HUDEP-2 (cell line): ENCODE data around the gene NACA.
A peak's percentile ranks its signal among the peaks of the same experiment; 100 is the strongest.
"Not testable (repeated sequence)": the region's sequence is repeated elsewhere in the genome, so short reads cannot be mapped to it uniquely, and the experiment has no call there.

Experiments used
- DNase-seq, 76 experiments: peaks; one replicate each; lab custom pipeline; 2025; ENCODE audit not compliant: unreplicated experiment in 76 of 76; lab: John Stamatoyannopoulos, UW

NACA gene

DNA sequence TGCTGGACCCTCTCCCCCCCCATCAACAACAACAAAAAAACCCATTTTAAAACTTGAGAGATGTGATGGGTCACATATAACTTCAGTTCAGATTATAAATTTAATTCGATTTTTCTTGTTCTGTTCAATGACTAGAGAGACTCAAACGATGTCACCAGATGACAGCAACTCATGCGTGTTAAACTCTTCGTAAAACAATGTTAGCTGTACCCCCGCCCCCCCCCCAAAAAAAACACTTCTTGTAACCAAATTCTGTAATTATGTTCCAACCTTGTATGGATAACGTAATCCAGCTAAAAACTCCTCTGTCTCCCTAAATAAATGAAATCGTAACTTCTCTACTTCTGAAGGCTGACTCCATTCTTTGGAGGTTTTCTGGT lies 614 bp upstream of the NACA start:
- no peak for DNase-seq

DNA sequence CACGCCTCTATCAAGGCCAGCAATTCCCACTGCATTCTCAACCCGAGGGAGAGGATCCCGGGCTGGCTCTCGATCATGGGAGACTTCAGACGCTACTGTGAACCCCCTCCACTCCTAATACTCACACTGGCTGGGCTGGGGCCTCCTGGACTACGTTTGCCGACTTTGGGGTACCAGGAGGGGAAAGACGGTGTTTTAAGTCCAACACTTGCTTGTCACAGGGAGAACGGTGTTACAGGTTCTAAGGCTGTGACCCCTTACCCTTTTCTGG lies 463 bp downstream of the NACA start:
- DNase-seq, result peak in 2 of 76 experiments; percentile 59 to 68

DNA sequence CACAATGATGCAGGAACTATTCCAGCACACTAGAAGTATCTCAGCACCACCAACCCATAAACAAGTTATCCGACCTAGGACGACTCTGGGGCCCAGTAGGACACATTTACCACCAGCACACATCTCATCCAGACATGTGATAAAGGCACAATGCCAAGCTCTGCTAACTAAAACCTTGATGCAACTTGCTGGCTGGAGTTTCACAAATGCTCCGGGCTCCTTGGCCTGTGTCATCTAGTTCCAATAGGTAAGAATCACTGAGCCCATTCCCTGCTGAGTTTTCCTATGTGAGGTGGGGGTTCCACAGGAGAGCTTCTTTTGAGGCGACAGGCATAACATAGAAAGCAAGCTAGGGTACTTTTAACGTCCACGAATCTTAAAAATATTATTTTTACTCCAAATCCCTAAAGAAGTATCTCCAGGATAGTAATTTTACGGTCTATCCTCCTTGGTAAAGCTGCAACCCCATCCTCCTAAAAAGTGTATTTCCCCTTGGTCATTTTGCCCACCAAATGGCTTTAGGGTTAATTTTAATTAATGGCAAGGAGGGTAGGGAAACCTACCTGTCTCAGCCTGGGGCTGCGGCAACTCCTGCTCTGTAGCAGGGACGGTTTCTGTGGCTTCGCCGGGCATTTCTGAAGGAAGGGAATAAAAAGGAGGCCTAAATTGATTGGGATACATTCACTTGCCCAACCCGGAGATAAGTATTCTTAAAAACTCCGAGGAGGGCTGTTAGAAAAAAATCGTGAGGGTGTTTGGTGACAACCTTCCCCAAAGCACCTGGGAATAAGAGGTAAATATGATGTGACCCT lies 1.0 kb downstream of the NACA start:
- DNase-seq, result peak in 70 of 76 experiments; percentile 11 to 82 (median 54)

DNA sequence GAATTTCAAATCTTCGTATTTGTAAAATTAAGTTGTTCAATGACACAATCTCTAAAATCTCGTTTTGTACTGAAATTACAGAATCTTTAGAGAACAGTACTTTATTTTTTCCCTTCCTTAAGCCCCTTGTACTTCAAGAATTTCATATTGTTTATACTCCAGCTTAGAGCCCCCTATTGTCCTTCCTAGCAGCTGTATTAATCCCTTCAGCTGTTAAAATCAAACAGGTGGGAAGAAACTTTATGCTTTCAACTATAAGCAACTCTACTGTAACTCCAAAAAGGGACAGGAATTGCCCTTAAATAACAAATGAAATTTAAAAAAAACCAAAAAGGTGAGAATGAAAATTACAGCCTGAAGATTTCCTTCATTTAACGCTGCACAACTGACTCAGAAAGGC lies 1.7 kb downstream of the NACA start:
- no peak for DNase-seq

DNA sequence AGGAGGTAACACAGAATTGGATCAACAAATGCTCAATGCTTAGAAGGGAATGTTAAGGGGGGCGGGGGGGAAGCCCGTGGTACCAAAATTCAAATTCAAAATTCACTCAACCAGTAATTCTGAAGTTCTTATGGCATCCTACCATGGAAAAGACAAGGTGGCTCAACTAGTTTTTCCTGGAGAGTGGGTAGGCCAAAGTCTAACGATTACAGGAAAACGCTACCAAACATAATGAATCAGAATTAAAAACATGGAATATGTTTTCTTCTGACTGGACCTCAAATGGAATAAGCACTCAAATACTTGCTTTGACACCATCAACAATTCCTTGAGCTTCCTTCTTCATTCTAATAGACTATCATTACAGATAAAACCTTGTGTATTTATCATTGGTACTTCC lies 2.3 kb downstream of the NACA start:
- no peak for DNase-seq

DNA sequence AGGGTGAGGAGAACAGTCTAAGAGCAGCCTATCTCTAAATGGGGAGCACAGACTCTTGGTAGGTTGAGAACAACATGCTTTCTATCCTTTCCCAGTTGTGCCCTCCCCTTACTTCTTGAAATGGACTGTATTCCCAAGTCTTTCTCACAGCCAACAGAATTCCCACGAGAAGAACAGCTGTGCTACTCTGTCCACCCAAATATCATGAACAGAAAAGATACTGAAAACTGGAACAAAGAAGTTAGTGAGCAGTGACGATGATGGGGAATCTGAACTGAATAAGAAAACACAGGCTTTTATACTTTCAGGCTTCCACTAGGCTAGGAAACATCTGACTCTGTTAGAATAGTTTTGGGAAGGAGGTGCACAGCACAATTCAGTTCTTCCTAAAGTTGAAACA lies 3.4 kb downstream of the NACA start:
- DNase-seq, result no peak

DNA sequence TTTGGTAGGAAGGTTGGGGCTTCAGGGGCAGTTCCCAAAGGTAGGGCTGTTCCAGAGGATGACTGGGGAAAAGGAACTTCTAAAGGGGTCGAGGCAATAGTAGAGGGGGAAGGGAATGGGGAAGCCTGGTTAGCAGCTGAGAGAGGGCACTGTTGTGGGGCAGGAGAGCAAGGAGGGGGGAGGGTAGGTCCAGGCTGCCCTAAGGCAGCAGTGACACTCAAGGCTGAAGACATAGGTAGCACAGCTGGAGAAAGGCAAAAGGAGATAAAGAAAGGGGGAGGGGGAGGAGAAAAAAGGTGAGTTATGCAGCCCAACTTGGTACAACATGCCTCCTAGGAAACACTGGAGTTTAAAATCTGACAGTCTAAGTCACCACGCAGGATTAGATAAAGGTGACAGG lies 3.9 kb downstream of the NACA start:
- peak in 4 of 76 experiments; percentile 7 to 22 (median 11) for DNase-seq

DNA sequence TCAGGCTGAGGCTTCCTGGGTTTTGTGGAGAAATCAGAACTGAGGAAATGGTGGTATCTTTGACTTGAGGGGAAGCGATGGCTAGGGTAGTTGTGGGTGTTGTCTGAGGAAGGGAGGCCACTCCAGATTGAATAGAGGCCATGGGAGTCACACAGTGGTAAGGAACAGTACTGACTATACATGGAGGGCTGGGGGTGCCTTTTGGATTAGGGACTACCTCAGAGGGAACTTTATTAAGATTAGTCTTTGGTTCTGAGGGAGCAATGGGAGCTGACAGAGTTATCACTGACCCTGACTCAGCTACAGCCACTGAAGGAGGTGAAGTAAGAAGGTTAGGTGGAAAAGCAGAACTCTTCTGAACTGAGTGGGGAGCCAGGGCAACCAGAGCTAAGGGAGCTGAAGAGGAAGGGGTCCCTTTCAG lies 4.4 kb downstream of the NACA start:
- no peak for DNase-seq

DNA sequence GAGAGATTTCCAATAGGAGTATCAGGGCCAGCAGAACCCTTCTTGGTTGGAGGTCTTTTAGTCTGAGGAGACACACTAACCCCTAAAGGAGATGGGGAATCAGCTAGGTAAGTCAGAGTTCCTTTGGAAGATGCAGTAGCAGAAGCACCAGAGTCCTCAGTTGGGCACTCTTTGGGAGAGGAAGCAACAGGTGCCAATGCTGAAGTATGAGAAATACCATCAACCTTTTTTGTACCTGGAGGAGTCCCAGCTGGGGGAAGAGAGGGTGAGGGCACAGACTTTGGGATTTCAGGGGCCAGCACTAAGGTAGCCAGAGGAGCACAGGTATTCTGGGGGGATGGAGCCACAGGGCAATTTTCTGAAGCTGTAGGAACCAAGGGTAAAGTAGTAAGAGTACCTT lies 6.0 kb downstream of the NACA start:
- DNase-seq, result no peak

DNA sequence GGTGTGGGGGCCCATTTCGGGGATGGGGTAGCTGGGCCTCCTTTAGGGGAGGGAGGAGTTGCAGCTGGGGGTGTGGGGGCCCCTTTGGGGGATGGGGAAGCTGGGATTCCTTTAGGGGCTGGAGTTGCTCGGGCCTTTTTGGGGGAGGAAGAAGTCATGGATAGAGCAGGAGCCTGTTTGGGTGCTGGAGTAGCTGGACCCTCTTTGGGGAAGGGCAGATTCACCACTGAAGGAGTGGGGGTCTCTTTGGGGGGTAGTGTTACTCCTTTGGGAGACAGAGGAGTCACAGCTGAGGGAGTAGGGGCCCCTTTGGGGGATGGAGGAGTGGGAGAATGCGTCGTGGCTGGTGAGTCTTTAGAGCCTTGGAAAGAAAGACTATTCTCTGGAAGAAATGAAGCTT lies 6.5 kb downstream of the NACA start:
- DNase-seq, result no peak

DNA sequence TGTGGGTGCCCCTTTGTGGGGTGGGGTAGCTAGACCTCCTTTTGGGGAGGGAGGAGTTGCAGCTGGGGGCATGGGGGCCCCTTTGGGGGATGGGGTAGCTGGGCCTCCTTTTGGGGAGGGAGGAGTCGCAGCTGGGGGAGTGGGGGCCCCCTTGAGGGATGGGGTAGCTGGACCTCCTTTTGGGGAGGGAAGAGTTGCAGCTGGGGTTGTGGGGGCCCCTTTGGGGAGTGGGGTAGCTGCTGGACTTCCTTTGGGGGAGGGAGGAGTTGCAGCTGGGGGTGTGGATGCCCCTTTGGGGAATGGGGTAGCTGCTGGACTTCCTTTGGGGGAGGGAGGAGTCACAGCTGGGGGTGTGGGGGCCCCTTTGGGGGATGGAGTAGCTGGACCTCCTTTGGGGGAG lies 7.0 kb downstream of the NACA start:
- no peak for DNase-seq

DNA sequence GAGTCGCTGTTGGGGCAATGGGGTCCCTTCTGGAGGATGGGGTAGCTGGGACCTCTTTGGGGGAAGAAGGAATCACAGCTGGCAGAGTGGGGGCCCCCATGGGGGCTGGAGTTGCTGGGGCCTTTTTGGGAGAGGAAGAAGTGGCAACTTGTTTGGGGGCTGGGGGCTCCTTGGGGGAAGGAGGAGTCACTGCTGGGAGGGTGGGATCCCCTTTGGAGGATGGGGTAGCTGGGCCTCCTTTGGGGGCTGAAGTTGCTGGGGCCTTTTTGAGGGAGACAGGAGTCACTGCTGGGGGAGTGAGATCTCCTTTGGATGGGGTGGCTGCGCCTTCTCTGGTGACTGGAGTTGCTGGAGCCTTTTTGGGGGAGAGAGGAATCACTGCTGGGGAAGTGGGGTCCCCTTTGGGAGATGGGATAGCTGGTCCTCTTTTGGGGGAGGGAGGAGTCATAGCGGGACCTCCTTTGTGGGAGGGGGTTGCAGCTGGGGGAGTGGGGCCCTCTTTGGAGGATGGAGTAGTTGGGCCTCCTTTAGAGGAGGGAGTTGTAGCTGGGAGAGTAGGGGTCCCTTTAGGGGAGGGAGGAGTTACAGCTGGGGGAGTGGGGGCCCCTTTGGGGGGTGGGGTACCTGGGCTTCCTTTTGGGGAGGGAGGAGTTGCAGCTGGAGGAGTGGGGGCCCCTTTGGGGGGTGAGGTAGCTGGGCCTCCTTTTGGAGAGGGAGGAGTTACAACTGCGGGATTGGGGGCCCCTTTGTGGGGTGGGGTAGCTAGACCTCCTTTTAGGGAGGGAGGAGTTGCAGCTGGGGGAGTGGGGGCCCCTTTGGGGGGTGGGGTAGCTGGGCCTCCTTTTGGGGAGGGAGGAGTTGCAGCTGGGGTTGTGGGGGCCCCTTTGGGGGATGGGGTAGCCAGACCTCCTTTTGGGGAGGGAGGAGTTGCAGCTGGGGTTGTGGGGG lies 7.9 kb downstream of the NACA start:
- DNase-seq, result no peak

DNA sequence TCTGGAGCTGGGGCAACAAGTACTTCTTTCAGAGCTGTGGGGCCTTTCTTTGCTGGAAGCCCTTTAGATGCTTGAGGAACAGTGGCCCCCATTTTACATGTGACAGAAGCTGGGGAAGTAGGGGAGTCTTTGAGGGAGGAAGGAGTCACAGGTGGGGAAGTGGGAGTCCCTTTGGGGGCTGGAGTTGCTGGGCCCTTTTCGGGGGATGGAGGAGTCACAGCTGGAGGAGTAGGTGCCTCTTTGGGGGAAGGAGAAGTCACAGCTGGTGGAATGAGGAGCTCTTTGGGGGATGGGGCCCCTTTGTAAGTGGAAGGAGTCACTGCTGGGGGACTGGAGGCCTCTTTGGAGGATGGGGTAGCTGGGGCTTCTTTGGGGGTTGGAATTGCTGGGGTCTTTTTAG lies 8.6 kb downstream of the NACA start:
- DNase-seq, result no peak

DNA sequence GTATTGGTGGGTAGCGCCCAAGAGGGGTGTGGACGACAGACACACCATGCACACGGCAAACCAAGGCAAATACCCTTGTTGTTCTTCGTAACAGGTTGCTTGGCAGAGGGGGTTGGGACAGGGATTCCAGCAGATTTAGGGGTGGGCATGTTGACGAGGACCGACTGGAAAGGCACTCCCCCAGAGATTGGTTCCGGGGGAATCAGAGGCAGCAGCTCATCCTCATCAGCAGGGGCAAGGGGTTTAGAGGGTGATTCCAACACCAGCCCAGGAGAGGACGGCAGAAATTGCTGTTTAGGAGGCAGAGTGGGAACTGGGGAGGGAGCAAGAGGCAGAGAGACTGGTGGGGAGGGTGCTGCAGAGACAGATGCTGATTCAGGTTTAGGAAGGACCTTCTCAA lies 9.3 kb downstream of the NACA start:
- no peak for DNase-seq

DNA sequence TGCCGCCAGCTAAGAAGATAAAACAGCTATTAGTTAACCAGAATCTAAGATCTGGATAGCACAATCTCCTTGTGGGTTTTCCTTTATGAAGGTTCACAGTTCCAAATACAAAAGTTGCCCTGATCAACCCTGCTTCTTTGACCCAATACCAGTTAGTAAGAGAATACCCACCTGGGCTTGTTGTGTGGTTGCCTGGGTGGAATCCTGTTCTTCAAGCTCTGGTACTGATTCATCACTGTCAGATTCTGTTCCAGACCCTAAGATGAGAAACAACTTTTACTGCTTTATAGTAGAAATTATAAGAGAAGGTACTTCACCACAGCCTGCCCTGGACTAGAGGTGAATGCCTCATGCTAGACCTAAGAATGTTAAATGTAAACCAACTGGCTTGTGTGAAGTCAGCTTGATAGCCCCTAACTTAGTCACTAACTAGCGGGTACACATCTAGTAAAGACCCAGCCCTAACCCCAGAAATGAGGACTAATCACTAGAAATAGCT lies 10.6 kb downstream of the NACA start:
- no peak for DNase-seq

DNA sequence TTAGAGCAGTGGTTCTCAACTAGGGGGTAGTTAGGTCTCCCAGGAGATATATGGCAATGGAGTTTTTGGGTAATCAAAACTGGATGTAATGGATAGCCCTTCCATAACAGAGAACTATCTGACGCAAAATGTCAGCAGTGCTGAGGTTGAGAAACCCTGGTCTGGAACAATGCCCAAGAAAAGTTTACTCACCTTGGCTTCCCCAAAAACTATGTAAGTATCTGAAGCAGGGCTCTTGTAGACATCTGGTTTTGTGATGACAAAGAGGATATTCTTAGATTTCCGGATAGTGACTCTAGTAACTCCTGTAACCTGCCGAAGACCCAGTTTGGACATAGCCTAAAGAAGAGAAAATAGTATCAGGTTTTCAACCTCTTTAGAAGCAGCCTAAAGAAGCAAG lies 11.8 kb downstream of the NACA start:
- DNase-seq, result no peak

DNA sequence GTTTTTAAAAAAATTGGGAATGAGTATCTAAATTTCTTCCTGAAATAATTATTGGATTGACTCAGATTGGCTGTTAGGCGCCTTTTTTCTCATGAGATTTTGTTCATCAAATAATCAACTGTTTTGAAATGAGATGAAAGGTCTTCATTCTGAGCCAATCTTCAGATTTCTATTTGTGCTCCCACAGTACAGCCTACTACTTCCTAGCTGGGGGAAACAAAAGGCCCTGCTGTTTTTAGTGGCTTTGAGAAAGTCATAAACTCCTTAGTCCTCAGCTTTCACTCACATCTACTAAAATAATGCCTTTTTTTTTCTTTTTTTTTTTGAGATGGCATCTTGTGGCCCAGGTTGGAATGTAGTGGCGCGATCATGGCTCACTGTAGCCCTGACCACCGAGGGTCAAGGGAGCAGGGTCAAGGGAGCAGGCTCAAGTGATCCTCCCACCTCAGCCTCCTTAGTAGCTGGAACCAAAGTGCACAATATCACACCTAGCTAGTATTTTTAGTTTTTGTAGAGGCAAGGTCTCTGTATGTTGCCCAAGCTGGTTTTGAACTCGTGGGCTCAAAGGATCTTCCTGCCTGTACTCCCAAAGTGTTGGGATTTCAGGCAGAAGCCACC lies 15.2 kb downstream of the NACA start:
- DNase-seq, result no peak

DNA sequence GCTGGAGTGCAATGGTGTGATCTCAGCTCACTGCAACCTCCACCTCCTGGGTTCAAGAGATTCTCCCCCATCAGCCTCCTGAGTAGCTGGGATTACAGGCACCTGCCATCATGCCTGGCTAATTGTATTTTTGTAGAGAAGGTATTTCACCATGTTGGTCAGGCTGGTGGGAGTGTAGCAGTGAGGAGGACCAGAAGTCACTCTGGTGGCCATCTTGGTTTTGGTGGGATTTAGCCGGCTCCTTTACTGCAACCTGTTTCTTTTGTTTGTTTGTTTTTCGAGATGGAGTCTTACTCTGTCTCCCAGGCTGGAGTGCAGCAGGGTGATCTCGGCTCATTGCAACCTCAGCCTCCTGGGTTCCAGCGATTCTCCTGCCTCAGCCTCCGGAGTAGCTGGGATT lies 20.6 kb downstream of the NACA start:
- DNase-seq, result not testable (repeated sequence)

DNA sequence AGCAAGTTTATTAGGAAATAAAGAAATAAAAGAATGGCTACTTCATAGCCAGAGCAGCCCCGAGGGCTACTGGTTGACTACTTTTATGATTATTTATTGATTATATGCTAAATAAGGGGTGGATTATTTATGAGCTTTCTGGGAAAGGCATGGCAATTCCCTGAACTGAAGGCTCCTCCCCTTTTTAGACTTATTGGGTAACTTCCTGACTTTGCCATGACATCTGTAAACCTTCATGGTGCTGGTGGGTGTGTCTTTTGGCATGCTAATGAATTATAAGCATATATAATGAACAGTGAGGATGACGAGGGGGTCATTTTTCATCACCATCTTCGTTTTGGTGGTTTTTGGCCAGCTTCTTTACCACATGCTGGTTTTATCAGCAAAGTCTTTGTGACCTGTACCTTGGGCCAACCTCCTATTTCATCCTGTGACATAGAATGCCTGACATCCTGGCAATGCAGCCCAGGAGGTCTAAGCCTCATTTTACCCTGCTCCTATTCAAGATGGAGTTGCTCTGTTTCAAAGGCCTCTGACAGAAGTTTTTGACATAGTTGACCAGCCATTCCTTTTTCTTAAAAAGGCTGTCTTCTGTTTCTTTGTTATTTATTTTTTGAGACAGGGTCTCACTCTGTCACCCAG lies 26.0 kb downstream of the NACA start:
- DNase-seq, result no peak

DNA sequence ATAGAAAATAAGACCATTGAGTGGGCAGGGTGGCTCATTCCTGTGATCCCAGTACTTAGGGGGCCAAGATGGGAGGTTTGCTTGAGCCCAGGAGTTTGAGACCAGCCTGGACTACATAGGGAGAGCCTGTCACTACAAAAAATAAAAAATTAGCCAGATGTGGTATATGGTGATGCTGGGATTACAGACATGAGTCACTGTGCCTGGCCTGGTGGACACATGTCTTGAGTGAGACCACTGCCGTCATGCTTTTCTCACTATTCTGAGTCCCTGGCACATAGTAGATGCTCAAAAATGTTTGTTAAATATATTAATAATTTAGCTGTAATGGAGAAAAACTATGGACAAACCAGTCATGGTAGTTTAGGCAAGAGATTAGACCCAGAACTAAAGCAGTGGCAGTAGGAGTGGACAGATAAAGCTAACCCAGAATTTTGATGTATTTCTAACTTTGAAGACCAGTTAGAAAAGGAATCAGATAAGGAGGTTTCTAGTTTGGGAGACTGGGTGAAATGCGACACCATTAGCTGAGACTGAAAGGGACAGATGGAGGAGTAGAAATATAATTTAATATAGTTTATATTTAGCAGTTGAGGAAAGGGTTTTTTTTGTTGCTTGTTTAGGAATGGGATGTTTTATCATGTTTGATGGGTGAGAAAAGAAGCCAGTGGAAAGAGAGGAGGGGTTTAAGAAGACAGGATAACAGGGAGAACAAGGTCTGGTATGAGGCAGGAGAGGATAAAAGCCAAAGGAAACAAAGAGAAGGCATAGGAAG lies 29.6 kb downstream of the NACA start:
- DNase-seq, result no peak
